Mesodermal cell (in vitro differentiated cells): ENCODE results near the gene MTSS2.

Source experiments
- H3K27ac ChIP-seq: 2 replicates; pipeline ENCODE4 v1.7.0; 2013; ENCODE audit warnings: mild to moderate bottlenecking, low read depth, low read length, moderate library complexity; ENCODE audit not compliant: severe bottlenecking
- H3K36me3 ChIP-seq: 2 replicates; pipeline ENCODE4 v1.7.1; 2013; ENCODE audit warnings: mild to moderate bottlenecking, low read length, moderate library complexity; ENCODE audit not compliant: control insufficient read depth, insufficient read depth
- H3K4me1 ChIP-seq: one replicate; pipeline ENCODE4 v1.7.1; 2013; ENCODE audit warnings: mild to moderate bottlenecking, low read length; ENCODE audit not compliant: insufficient read depth, control insufficient read depth, poor library complexity, severe bottlenecking
- H3K4me3 ChIP-seq: 2 replicates; pipeline ENCODE4 v1.7.0; 2013; ENCODE audit warnings: low read length, control low read depth, mild to moderate bottlenecking; ENCODE audit not compliant: insufficient read depth, poor library complexity, severe bottlenecking; ENCODE audit errors: extremely low read depth
- H3K9me3 ChIP-seq: 2 replicates; pipeline ENCODE4 v1.7.1; 2013; ENCODE audit warnings: mild to moderate bottlenecking, low read length, moderate library complexity; ENCODE audit not compliant: control insufficient read depth
- WGBS, 2 experiments: methylation state at CpG; one replicate each; pipeline ENCODE4 v1.1.5; 2013; ENCODE audit warnings: missing lambda C conversion rate in 2 of 2; ENCODE audit not compliant: insufficient coverage in 2 of 2; 5-methylcytosine and 5-hydroxymethylcytosine counted together

Gene MTSS2

GRCh38 chr16:70684146-70685060 lies 1.4 kb downstream of the MTSS2 start:
- Histone ChIP-seq H3K9me3 (no peaks in the 10 kb centered on the region), H3K36me3 (peaks cover 13% of the 10 kb centered on the region), H3K27ac (no peak overlapping the region), H3K4me3 (peak overlapping the region; percentile 71), H3K4me1 (peaks cover 44% of the 10 kb centered on the region)
- WGBS, 2 experiments, result 89 to 93% methylated on average over 6 to 7 of the region's 14 CpGs

DNA sequence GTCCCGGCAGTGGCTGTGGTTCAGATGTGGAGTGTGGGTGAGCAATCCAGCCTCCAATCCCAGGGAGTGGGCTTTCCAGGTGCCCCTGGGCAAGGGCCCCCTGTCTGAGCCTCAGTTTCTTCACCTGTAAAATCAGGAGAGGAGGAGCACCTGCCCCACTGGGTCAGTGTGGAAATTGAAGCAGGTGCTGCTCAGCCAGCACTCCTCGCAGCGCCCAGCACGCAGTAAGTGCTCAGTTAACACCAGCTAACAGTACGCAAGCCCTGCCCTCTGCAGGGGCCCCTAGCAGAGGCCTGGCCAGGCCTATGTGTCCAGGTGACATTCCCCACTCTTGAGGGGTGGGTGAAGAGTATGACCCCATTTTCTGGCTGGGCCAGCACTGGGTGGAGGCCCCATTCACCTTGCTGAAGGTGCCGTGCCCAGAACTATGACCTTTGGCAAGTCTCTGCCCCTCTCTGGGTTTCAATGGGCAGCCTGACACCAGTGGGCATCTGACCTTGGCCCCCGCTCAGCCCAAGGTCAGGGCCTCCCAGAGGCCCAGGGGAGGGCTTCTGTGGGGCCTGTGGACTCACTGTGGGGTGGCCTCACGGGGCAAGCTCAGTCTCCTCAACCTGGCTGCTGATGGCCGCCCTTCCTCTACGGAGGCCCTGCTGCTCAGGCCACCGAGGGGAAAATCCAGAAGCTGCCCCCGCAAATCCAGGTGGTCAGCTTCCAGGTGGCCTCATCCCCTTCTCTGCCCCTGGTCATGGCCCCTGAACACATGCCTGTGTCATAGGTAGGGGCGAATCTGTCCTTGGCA lies 2.5 kb downstream of the MTSS2 start:
- H3K4me3 ChIP-seq, result no peak overlapping the region
- no peaks in the 10 kb centered on the region for H3K9me3 ChIP-seq
- H3K36me3 ChIP-seq, result peaks cover 23% of the 10 kb centered on the region
- no peak overlapping the region for H3K27ac ChIP-seq
- 95 to 97% methylated on average over 13 of the region's 13 CpGs for WGBS, 2 experiments
- peaks cover 43% of the 10 kb centered on the region for H3K4me1 ChIP-seq

GRCh38 chr16:70682239-70683145 lies 3.4 kb downstream of the MTSS2 start:
- Histone ChIP-seq H3K27ac (no peak overlapping the region), H3K4me1 (peaks cover 35% of the 10 kb centered on the region), H3K4me3 (no peak overlapping the region), H3K36me3 (peaks cover 32% of the 10 kb centered on the region), H3K9me3 (no peaks in the 10 kb centered on the region)
- WGBS, 2 experiments, result 87 to 93% methylated on average over 5 to 8 of the region's 14 CpGs

- peaks cover 40% of the 10 kb centered on the region for H3K36me3 ChIP-seq
- no peaks in the 10 kb centered on the region for H3K9me3 ChIP-seq
- H3K4me3 ChIP-seq, result no peak overlapping the region
- 86 to 95% methylated on average over 7 of the region's 13 CpGs for WGBS, 2 experiments
- H3K4me1 ChIP-seq, result peaks cover 28% of the 10 kb centered on the region
- peak overlapping the region; percentile 10 for H3K27ac ChIP-seq
Observed at GRCh38 chr16:70681382-70682238, 4.2 kb downstream of the MTSS2 start.

DNA sequence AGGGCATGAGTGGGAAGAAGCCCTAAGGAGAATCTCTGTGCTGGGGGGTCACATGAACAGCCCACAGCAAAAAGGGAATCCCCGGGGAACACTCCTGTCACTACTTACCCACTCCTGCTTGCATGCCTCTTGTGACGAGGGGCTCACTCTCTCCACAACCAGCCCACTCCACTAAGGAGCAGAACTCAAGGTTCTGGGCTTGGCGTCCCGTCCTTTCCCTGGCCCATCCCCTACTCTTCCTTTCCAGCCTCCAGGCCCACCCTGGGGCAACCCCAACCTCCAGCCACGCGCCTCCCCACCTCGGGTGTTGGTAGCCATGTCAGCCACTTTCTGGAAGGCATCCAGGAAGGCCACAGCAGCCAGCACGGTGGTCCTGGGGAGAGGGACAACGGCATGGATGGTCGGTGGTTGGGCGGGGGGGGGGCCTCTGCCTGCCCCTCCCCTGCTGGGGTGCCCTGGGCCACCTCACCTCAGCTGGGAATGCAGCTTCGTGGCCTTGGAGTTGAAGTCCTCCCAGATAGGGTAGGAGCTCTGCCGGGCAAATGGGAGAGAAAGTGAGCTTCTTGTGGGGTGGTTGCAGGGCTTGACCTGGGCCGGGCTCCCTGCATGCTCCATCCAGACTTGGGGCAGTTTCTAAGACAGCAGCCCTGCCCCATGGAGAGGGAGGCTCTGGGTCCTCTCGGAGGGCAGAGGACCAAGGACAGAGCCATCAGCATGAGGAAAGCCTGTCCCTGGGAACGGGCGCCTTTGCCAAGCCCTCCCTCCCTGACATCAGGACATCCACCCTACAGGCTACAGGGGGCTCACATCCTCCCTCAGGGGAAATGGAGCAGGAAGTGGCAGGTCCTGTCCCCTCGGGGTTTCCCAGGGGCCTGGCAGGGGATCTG lies 5.1 kb downstream of the MTSS2 start:
- WGBS, 2 experiments, result 90 to 95% methylated on average over 9 to 10 of the region's 18 CpGs
- peaks cover 25% of the 10 kb centered on the region for H3K4me1 ChIP-seq
- no peak overlapping the region for H3K4me3 ChIP-seq
- peak overlapping the region; percentile 10 for H3K27ac ChIP-seq
- H3K36me3 ChIP-seq, result peaks cover 49% of the 10 kb centered on the region
- no peaks in the 10 kb centered on the region for H3K9me3 ChIP-seq

- Histone ChIP-seq H3K4me3 (no peak overlapping the region), H3K36me3 (peaks cover 58% of the 10 kb centered on the region), H3K9me3 (no peaks in the 10 kb centered on the region), H3K4me1 (peaks cover 24% of the 10 kb centered on the region), H3K27ac (no peak overlapping the region)
- 40 to 68% methylated on average over 33 to 49 of the region's 80 CpGs for WGBS, 2 experiments
Observed at GRCh38 chr16:70679671-70680494, 6.0 kb downstream of the MTSS2 start.

DNA sequence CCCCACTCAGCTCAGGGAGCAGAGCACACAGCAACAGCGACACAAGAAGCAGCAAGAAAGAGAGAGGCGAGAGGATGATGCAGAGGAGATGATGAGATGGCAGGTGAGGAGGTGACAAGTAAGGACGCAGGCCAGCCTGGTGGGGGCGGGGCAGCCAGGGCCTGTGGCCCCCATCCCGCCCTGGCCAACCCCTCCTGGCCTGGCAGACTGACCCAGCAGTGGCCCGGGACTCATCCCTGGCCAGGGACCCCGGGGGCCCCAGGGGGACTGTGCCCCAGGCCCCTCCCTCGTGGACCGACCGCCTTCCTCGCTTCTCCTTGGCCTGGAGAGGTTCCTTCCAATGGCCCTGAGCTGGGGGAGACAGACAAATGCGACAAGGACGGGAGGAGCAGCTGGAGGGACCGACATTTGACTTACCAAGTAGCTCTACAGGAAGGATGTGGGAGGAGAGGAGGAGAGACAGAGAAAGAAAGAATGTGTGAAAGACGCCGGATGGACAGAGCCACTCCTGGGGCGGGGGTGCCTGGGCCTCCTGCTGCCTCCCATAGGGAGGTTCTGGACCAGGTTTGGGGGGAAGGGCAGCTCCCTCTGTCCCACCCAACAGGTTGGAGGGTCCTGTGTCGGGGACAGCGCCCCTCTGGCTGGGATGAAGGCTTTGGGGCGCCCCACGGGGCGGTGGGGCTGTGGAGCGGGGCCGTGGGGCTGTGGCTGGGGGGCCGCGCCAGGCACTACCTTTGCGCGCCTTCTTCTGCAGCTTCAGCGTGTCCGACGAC lies 6.8 kb downstream of the MTSS2 start:
- H3K4me1 ChIP-seq, result peaks cover 20% of the 10 kb centered on the region
- no peak overlapping the region for H3K27ac ChIP-seq
- peaks cover 66% of the 10 kb centered on the region for H3K36me3 ChIP-seq
- WGBS, 2 experiments, result 87 to 90% methylated on average over 23 to 28 of the region's 31 CpGs
- H3K4me3 ChIP-seq, result no peak overlapping the region
- no peaks in the 10 kb centered on the region for H3K9me3 ChIP-seq

- Histone ChIP-seq H3K4me1 (peaks cover 20% of the 10 kb centered on the region), H3K4me3 (no peak overlapping the region), H3K36me3 (peaks cover 70% of the 10 kb centered on the region), H3K27ac (no peak overlapping the region), H3K9me3 (no peaks in the 10 kb centered on the region)
- WGBS, 2 experiments, result 95 to 96% methylated on average over 14 to 19 of the region's 22 CpGs
Observed at GRCh38 chr16:70678121-70678897, 7.5 kb downstream of the MTSS2 start.
